GM23248 (cell line): ENCODE measurements around the gene CLDN14. TPM values are rescaled to one million over a fixed set of nuclear protein-coding genes. Genes with fewer than 3 reads are reported as not detected.

ENCODE experiments used
- DNase-seq: peaks from one replicate; pipeline ENCODE4 v3.0.0-alpha.2; 2015
- H2AFZ ChIP-seq: fragments of 200-600 bp; sonication (generic); 2 replicates; pipeline ENCODE4 v1.6.1; 2016; ENCODE audit warnings: antibody characterized with exemption
- H3F3A ChIP-seq: fragments of 200-600 bp; sonication (generic); 2 replicates; pipeline ENCODE4 v1.6.1; 2016; ENCODE audit warnings: mild to moderate bottlenecking, antibody characterized with exemption, mixed run types; ENCODE audit not compliant: insufficient read depth
- H3K27ac ChIP-seq: fragments of 200-600 bp; sonication (generic); 2 replicates; pipeline ENCODE4 v1.5.1; 2016; ENCODE audit warnings: mild to moderate bottlenecking
- H3K27me3 ChIP-seq: fragments of 200-600 bp; sonication (generic); replicated peaks from 2 replicates; pipeline ENCODE4 v1.6.1; 2016; ENCODE audit warnings: mild to moderate bottlenecking; ENCODE audit not compliant: insufficient read depth
- H3K36me3 ChIP-seq: fragments of 200-600 bp; sonication (generic); 2 replicates; pipeline ENCODE4 v1.6.1; 2016; ENCODE audit warnings: low read depth, mild to moderate bottlenecking
- H3K4me1 ChIP-seq: fragments of 200-600 bp; sonication (generic); 2 replicates; pipeline ENCODE4 v1.6.1; 2016; ENCODE audit warnings: mild to moderate bottlenecking; ENCODE audit not compliant: insufficient read depth
- H3K4me2 ChIP-seq: fragments of 200-600 bp; sonication (generic); one replicate; pipeline ENCODE4 v1.6.1; 2016; ENCODE audit warnings: mild to moderate bottlenecking; ENCODE audit not compliant: unreplicated experiment
- H3K4me3 ChIP-seq: fragments of 200-600 bp; sonication (generic); 2 replicates; pipeline ENCODE4 v1.5.1; 2016; ENCODE audit warnings: mild to moderate bottlenecking
- H3K79me2 ChIP-seq: fragments of 200-600 bp; sonication (generic); 2 replicates; pipeline ENCODE4 v1.6.1; 2016; ENCODE audit warnings: mild to moderate bottlenecking; ENCODE audit not compliant: insufficient read depth
- H3K9ac ChIP-seq: fragments of 200-600 bp; sonication (generic); 2 replicates; pipeline ENCODE4 v1.6.1; 2016; ENCODE audit warnings: mild to moderate bottlenecking
- H3K9me2 ChIP-seq: fragments of 200-600 bp; sonication (generic); 2 replicates; pipeline ENCODE4 v1.6.1; 2016; ENCODE audit warnings: mixed run types, mild to moderate bottlenecking, moderate library complexity; ENCODE audit not compliant: insufficient read depth
- H3K9me3 ChIP-seq: fragments of 200-600 bp; sonication (generic); one replicate; pipeline ENCODE4 v1.6.1; 2017; ENCODE audit warnings: low read depth
- H4K20me1 ChIP-seq: fragments of 200-600 bp; sonication (generic); 2 replicates; pipeline ENCODE4 v1.6.0; 2016; ENCODE audit not compliant: insufficient read depth
- EZH2 ChIP-seq: fragments of 200-600 bp; sonication (generic); IDR thresholded peaks from 2 replicates; pipeline ENCODE4 v1.6.1; 2018; ENCODE audit warnings: antibody characterized with exemption, mild to moderate bottlenecking; ENCODE audit not compliant: insufficient read depth, poor library complexity, severe bottlenecking
- EZH2phosphoT487 ChIP-seq: fragments of 200-600 bp; sonication (generic); IDR thresholded peaks from 2 replicates; pipeline ENCODE4 v1.6.1; 2018; ENCODE audit warnings: antibody characterized with exemption, moderate library complexity, mild to moderate bottlenecking, low read depth; ENCODE audit not compliant: insufficient read depth
- WGBS, 2 experiments: methylation state at CpG; one replicate each; pipeline ENCODE4 v1.1.6; 2015 to 2017; ENCODE audit warnings: low lambda C conversion rate in 2 of 2, low coverage in 1 of 2; ENCODE audit errors: missing lambda C conversion rate in 2 of 2; 5-methylcytosine and 5-hydroxymethylcytosine counted together
- in situ Hi-C: fragments of 300-500 bp; cut with MboI; formaldehyde crosslinking; loops from 2 replicates; pipeline ENCODE4 v1.15.0; 2020
- polyA plus RNA-seq: library from polyadenylated mRNA; unstranded; fragments of >200 nt; fragmentation: Nextera tagmentation; extraction: Ambion mirVana; gene quantifications from 2 replicates; pipeline ENCODE4 v1.2.1, GENCODE V29; 2016
- total RNA-seq: library from RNA; depleted of rRNA; stranded (reverse); fragments of >200 nt; shearing (Covaris generic); gene quantifications from 2 replicates; pipeline ENCODE4 v1.2.3, GENCODE V29; 2014

The CLDN14 gene
- total and polyA plus RNA-seq, 2 experiments from 2014 or later, result not detected

- Histone ChIP-seq H2AFZ (no peak overlapping the region), H3K4me1 (peaks cover 10% of the 10 kb centered on the region), H3K36me3 (no peaks in the 10 kb centered on the region), H3K27me3 (no peaks in the 10 kb centered on the region), H3K9me3 (no peaks in the 10 kb centered on the region), H3K27ac (no peak overlapping the region), H3K9me2 (no peaks in the 10 kb centered on the region), H3K4me2 (no peak overlapping the region), H3F3A (peaks cover 9% of the 10 kb centered on the region), H3K79me2 (no peaks in the 10 kb centered on the region), H3K4me3 (no peak overlapping the region), H3K9ac (no peak overlapping the region), H4K20me1 (no peaks in the 10 kb centered on the region)
- WGBS, 2 experiments, result 90% methylated on average over 10 of the region's 10 CpGs
- no peak for DNase-seq
- in situ Hi-C loops, result no loop called here
- TF ChIP-seq EZH2phosphoT487 (no peak), EZH2 (no peak)
Observed at GRCh38 chr21:36483095-36483494, 3.2 kb upstream of the CLDN14 start.

- WGBS, 2 experiments, result 96 to 97% methylated on average over 4 of the region's 4 CpGs
- in situ Hi-C loops, result no loop called here
- Histone ChIP-seq H2AFZ (no peak overlapping the region), H3K4me1 (peaks cover 10% of the 10 kb centered on the region), H3K4me2 (no peak overlapping the region), H3K9me2 (no peaks in the 10 kb centered on the region), H3K27me3 (no peaks in the 10 kb centered on the region), H4K20me1 (no peaks in the 10 kb centered on the region), H3K79me2 (no peaks in the 10 kb centered on the region), H3K4me3 (no peak overlapping the region), H3F3A (peaks cover 13% of the 10 kb centered on the region), H3K36me3 (no peaks in the 10 kb centered on the region), H3K9me3 (no peaks in the 10 kb centered on the region), H3K9ac (no peak overlapping the region), H3K27ac (no peak overlapping the region)
- DNase-seq, result no peak
- no peak for TF ChIP-seq EZH2
- TF ChIP-seq EZH2phosphoT487, result no peak
Observed at GRCh38 chr21:36482673-36483072, 2.8 kb upstream of the CLDN14 start.

- Histone ChIP-seq H2AFZ (no peak overlapping the region), H3K4me1 (peaks cover 10% of the 10 kb centered on the region), H3K27me3 (no peaks in the 10 kb centered on the region), H3F3A (peaks cover 13% of the 10 kb centered on the region), H3K4me2 (no peak overlapping the region), H3K27ac (no peak overlapping the region), H3K9me2 (no peaks in the 10 kb centered on the region), H3K79me2 (no peaks in the 10 kb centered on the region), H3K9ac (no peak overlapping the region), H3K4me3 (no peak overlapping the region), H3K9me3 (no peaks in the 10 kb centered on the region), H4K20me1 (no peaks in the 10 kb centered on the region), H3K36me3 (no peaks in the 10 kb centered on the region)
- DNase-seq, result no peak
- TF ChIP-seq EZH2phosphoT487, result no peak
- WGBS, 2 experiments, result 50 to 69% methylated on average over 4 of the region's 4 CpGs
- in situ Hi-C loops, result no loop called here
Observed at GRCh38 chr21:36482181-36482580, 2.3 kb upstream of the CLDN14 start.

GRCh38 chr21:36481639-36482038, 1.7 kb upstream of the CLDN14 start:
- in situ Hi-C loops, result no loop called here
- Histone ChIP-seq H3K4me2 (no peak overlapping the region), H3K27ac (no peak overlapping the region), H3F3A (peaks cover 13% of the 10 kb centered on the region), H3K9ac (no peak overlapping the region), H3K4me3 (no peak overlapping the region), H3K36me3 (no peaks in the 10 kb centered on the region), H4K20me1 (no peaks in the 10 kb centered on the region), H3K9me3 (no peaks in the 10 kb centered on the region), H3K27me3 (no peaks in the 10 kb centered on the region), H3K79me2 (no peaks in the 10 kb centered on the region), H3K4me1 (peaks cover 10% of the 10 kb centered on the region), H3K9me2 (no peaks in the 10 kb centered on the region), H2AFZ (no peak overlapping the region)
- WGBS, 2 experiments, result 74 to 86% methylated on average over 5 of the region's 5 CpGs
- TF ChIP-seq EZH2phosphoT487, result no peak
- TF ChIP-seq EZH2, result no peak
- no peak for DNase-seq

- no peaks in the 10 kb centered on the region for H3K36me3 ChIP-seq
- H3F3A ChIP-seq, result peaks cover 13% of the 10 kb centered on the region
- TF ChIP-seq EZH2phosphoT487 (no peak), EZH2 (no peak)
- H3K79me2 ChIP-seq, result no peaks in the 10 kb centered on the region
- H3K4me3 ChIP-seq, result no peak overlapping the region
- no peaks in the 10 kb centered on the region for H3K9me3 ChIP-seq
- in situ Hi-C loops, result no loop called here
- H3K4me1 ChIP-seq, result peaks cover 10% of the 10 kb centered on the region
- no peak overlapping the region for H3K4me2 ChIP-seq
- H2AFZ ChIP-seq, result no peak overlapping the region
- H3K27me3 ChIP-seq, result no peaks in the 10 kb centered on the region
- WGBS, 2 experiments, result 98 to 100% methylated on average over 12 of the region's 12 CpGs
- no peak for DNase-seq
- H3K9ac ChIP-seq, result no peak overlapping the region
- H3K9me2 ChIP-seq, result no peaks in the 10 kb centered on the region
- no peak overlapping the region for H3K27ac ChIP-seq
- H4K20me1 ChIP-seq, result no peaks in the 10 kb centered on the region
Observed at GRCh38 chr21:36480618-36481017, 696 bp upstream of the CLDN14 start.
